Measurements from ENCODE around the gene ADCY3.

GRCh38 chr2:24892928-24893327, 27.1 kb downstream of the ADCY3 start:
- no peak for TF ChIP-seq CTCF (conservative IDR thresholded peaks at IDR 0.05)
- TF ChIP-seq ZFX (IDR thresholded peaks at IDR 0.05) = no peak

Data from C4-2B (cell line).